Measurements from ENCODE around the gene CD47. TPM values are rescaled to one million over a fixed set of nuclear protein-coding genes. Genes with fewer than 3 reads are reported as not detected.

Gene CD47
- total and polyA plus RNA-seq, 2 of the 13 experiments (the other 11 are each of a cell fraction or from before 2014, with no cell fraction given), result 3.3 to 6.5 TPM

- in situ Hi-C loops (cut with HindIII; ENCODE audit: extremely low pct_ligation_motif_present, low pct_unique_long_range_greater_than_20kb), result no loop called here
Measured at GRCh38 chr3:108035751-108036150, 55.1 kb downstream of the CD47 start.

DNA sequence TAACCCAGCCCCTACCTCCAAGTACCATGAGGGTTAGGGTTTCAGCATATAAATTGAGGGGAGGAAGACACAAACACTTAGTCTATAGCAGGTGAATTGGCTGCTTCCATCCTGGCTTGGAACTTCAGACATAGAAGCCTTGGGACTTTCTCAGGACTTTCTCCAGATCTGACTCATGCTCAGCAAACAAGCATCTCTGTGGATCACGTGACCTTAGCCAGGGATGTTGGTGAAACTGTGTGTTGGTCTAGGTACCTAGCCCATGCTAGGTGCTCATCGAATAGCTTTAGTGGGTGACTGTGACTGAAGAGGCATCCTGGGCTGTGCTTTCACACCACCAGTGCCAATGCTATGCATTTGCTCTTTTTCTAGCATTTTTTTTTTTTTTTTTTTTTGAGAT lies 58.9 kb downstream of the CD47 start:
- DNase-seq (ENCODE audit: low spot score) (no peak), ATAC-seq (no peak), FAIRE-seq (no peak)
- no peak overlapping the region for H3K9ac ChIP-seq (ENCODE audit: insufficient read depth, low read depth, low read length)
- 2% methylated on average over 2 of the region's 2 CpGs for WGBS (ENCODE audit: low lambda C conversion rate)
- H3K27me3 ChIP-seq (ENCODE audit: control insufficient read depth in 1 of 2, insufficient read depth in 2 of 2, low read length in 2 of 2), result peaks cover 0 to 8% of the 10 kb centered on the region in 2 experiments; a peak in 1 of 5 replicates
- no peak overlapping the region for H3K4me3 ChIP-seq (replicated peaks in 1 of 3; ENCODE audit: insufficient read depth in 1 of 3, low read depth in 2 of 3, low read length in 3 of 3)
- CTCF ChIA-PET (ENCODE audit: low intra/inter-chr PET ratio, low total read pairs), result no interaction called here
- H3K4me2 ChIP-seq (ENCODE audit: low read depth, low read length), result no peak overlapping the region
- intact Hi-C loops (cut with micrococcal nuclease; ENCODE audit: unreplicated experiment), result no loop called here
- H3K36me3 ChIP-seq (replicated peaks in 1 of 2; ENCODE audit: control insufficient read depth in 1 of 2, insufficient read depth in 2 of 2, low read length in 2 of 2), result no peaks in the 10 kb centered on the region
- POLR2A ChIA-PET, result no interaction called here
- H3K79me2 ChIP-seq (ENCODE audit: insufficient read depth, low read length), result no peaks in the 10 kb centered on the region
- BruUV-seq (replicated peaks), result no TSS peak
- H3K4me1 ChIP-seq (ENCODE audit: insufficient read depth, low read length), result no peaks in the 10 kb centered on the region
- no peak overlapping the region for H2AFZ ChIP-seq (ENCODE audit: low read length)
- H3K27ac ChIP-seq (ENCODE audit: extremely low read length, insufficient read depth, low read length), result no peak overlapping the region
- in situ Hi-C loops (cut with HindIII; ENCODE audit: extremely low pct_ligation_motif_present, low pct_unique_long_range_greater_than_20kb), result no loop called here
- H3K9me3 ChIP-seq (ENCODE audit: low read length), result no peaks in the 10 kb centered on the region
- no peak for TF ChIP-seq GTF3A (CRISPR knock-in tag; conservative IDR thresholded peaks at IDR 0.05)
- TF ChIP-seq RAD51 (IDR thresholded peaks at IDR 0.05; ENCODE audit: borderline replicate concordance), result peak; percentile 81; the same call in 1 of the 2 replicates
- no peak for TF ChIP-seq CEBPB (IDR thresholded peaks at IDR 0.05; ENCODE audit: borderline replicate concordance, low read depth, low read length)
- TF ChIP-seq, protein P1, sequence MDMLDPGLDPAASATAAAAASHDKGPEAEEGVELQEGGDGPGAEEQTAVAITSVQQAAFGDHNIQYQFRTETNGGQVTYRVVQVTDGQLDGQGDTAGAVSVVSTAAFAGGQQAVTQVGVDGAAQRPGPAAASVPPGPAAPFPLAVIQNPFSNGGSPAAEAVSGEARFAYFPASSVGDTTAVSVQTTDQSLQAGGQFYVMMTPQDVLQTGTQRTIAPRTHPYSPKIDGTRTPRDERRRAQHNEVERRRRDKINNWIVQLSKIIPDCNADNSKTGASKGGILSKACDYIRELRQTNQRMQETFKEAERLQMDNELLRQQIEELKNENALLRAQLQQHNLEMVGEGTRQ (IDR thresholded peaks at IDR 0.05; ENCODE audit: low read depth, low read length), result peak; percentile 54; the same call in 1 of the 2 replicates
- TF ChIP-seq, protein P1 (CRISPR knock-in tag; IDR thresholded peaks at IDR 0.05; ENCODE audit: borderline replicate concordance), result no peak
- H4K20me1 ChIP-seq (ENCODE audit: insufficient read depth, low read length), result no peaks in the 10 kb centered on the region

More at GRCh38 chr3:108035751-108036150, 55.1 kb downstream of the CD47 start:
- Histone ChIP-seq H3K27ac (ENCODE audit: extremely low read length, insufficient read depth, low read length) (no peak overlapping the region), H3K79me2 (ENCODE audit: insufficient read depth, low read length) (no peaks in the 10 kb centered on the region), H2AFZ (ENCODE audit: low read length) (no peak overlapping the region), H3K4me1 (ENCODE audit: insufficient read depth, low read length) (no peaks in the 10 kb centered on the region), H4K20me1 (ENCODE audit: insufficient read depth, low read length) (no peaks in the 10 kb centered on the region), H3K4me3 (replicated peaks in 1 of 3; ENCODE audit: insufficient read depth in 1 of 3, low read depth in 2 of 3, low read length in 3 of 3) (no peak overlapping the region), H3K9ac (ENCODE audit: insufficient read depth, low read depth, low read length) (no peak overlapping the region), H3K4me2 (ENCODE audit: low read depth, low read length) (no peak overlapping the region), H3K9me3 (ENCODE audit: low read length) (no peaks in the 10 kb centered on the region), H3K36me3 (replicated peaks in 1 of 2; ENCODE audit: control insufficient read depth in 1 of 2, insufficient read depth in 2 of 2, low read length in 2 of 2) (no peaks in the 10 kb centered on the region), H3K27me3 (ENCODE audit: control insufficient read depth in 1 of 2, insufficient read depth in 2 of 2, low read length in 2 of 2) (peaks cover 0 to 8% of the 10 kb centered on the region in 2 experiments; a peak in 1 of 5 replicates)
- no peak for TF ChIP-seq ZFP90 (CRISPR knock-in tag; IDR thresholded peaks at IDR 0.05; ENCODE audit: borderline replicate concordance)
- no peak for FAIRE-seq
- intact Hi-C loops (cut with micrococcal nuclease; ENCODE audit: unreplicated experiment), result no loop called here
- WGBS (ENCODE audit: low lambda C conversion rate), result 54% methylated on average over 4 of the region's 4 CpGs
- BruUV-seq (replicated peaks), result no TSS peak
- CTCF ChIA-PET (ENCODE audit: low intra/inter-chr PET ratio, low total read pairs), result no interaction called here
- no peak for ATAC-seq
- POLR2A ChIA-PET, result no interaction called here
- no peak for DNase-seq (ENCODE audit: low spot score)
